Coronary artery (tissue), 2 donors: ENCODE results near the gene NT5DC4.
A peak's percentile ranks its signal among the peaks of the same experiment; 100 is the strongest.

Source experiments
- DNase-seq: peaks from one replicate; pipeline ENCODE4 v3.0.0-alpha.2; 2017; ENCODE audit warnings: low spot score
- H3K27ac ChIP-seq, 2 donors: fragments of 200-600 bp; sonication (generic); one replicate each; pipeline ENCODE4 v1.5.1; 2016 to 2019
- H3K4me3 ChIP-seq: fragments of 200-600 bp; sonication (generic); 2 replicates; pipeline ENCODE4 v1.5.1; 2016; ENCODE audit warnings: mild to moderate bottlenecking, moderate library complexity
- CTCF ChIP-seq: fragments of 200-600 bp; sonication (generic); IDR thresholded peaks from one replicate; pipeline ENCODE4 v1.5.1; 2019; ENCODE audit warnings: antibody characterized with exemption

The NT5DC4 gene

GRCh38 chr2:112690853-112691401 lies 29.9 kb upstream of the NT5DC4 start:
- Histone ChIP-seq H3K27ac (no peak overlapping the region), H3K4me3 (peak overlapping the region; percentile 29)
- TF ChIP-seq CTCF, result peak; percentile 46
- DNase-seq, result no peak

GRCh38 chr2:112691881-112692281 lies 28.9 kb upstream of the NT5DC4 start:
- DNase-seq, result no peak
- no peak overlapping the region for H3K27ac ChIP-seq
- H3K4me3 ChIP-seq, result no peak overlapping the region
- no peak for TF ChIP-seq CTCF

GRCh38 chr2:112692495-112692911 lies 28.3 kb upstream of the NT5DC4 start:
- peak overlapping the region in 1 of 2 donors; percentile 6 for H3K27ac ChIP-seq
- no peak for TF ChIP-seq CTCF
- no peak overlapping the region for H3K4me3 ChIP-seq
- no peak for DNase-seq

- no peak for TF ChIP-seq CTCF
- DNase-seq, result no peak
- no peak overlapping the region for H3K27ac ChIP-seq
- no peak overlapping the region for H3K4me3 ChIP-seq
These were observed 27.9 kb upstream of the NT5DC4 start for GRCh38 chr2:112692918-112693317.

- DNase-seq, result no peak
- Histone ChIP-seq H3K4me3 (no peak overlapping the region), H3K27ac (no peak overlapping the region)
- TF ChIP-seq CTCF, result no peak
These were observed 27.2 kb upstream of the NT5DC4 start for GRCh38 chr2:112693596-112693995.

GRCh38 chr2:112694182-112694581 lies 26.6 kb upstream of the NT5DC4 start:
- Histone ChIP-seq H3K27ac (no peak overlapping the region), H3K4me3 (no peak overlapping the region)
- no peak for TF ChIP-seq CTCF
- DNase-seq, result no peak

- no peak for TF ChIP-seq CTCF
- no peak for DNase-seq
- Histone ChIP-seq H3K27ac (no peak overlapping the region), H3K4me3 (no peak overlapping the region)
These were observed 21.8 kb upstream of the NT5DC4 start for GRCh38 chr2:112698834-112699515.
